GM04503 (cell line): ENCODE measurements around the gene COPS7A.

Source experiments
- DNase-seq: peaks from one replicate; pipeline ENCODE4 v3.0.0-alpha.2; 2012; ENCODE audit warnings: low read depth

Gene COPS7A

GRCh38 chr12:6751767-6752166 lies 27.9 kb downstream of the COPS7A start:
- DNase-seq, result no peak

GRCh38 chr12:6752167-6752920 lies 28.5 kb downstream of the COPS7A start:
- DNase-seq, result no peak

GRCh38 chr12:6752921-6753771 lies 29.3 kb downstream of the COPS7A start, which contains the start of gene MLF2:
MLF2 (minus strand) TSS chr12:6753141; CDS start chr12:6752334, 807 bp downstream.
- peak; percentile 93 for DNase-seq

GRCh38 chr12:6753772-6754356 lies 30.0 kb downstream of the COPS7A start:
- DNase-seq, result no peak

GRCh38 chr12:6754411-6754810 lies 30.6 kb downstream of the COPS7A start:
- no peak for DNase-seq

- DNase-seq, result no peak
These were observed 33.3 kb downstream of the COPS7A start for GRCh38 chr12:6757028-6757690.

GRCh38 chr12:6758506-6759095 lies 34.8 kb downstream of the COPS7A start:
- DNase-seq, result no peak

- DNase-seq, result no peak
These were observed 35.9 kb downstream of the COPS7A start for GRCh38 chr12:6759741-6760140.

- no peak for DNase-seq
These were observed 39.5 kb downstream of the COPS7A start for GRCh38 chr12:6763380-6763779.

GRCh38 chr12:6764011-6764828 lies 40.4 kb downstream of the COPS7A start:
- DNase-seq, result peak; percentile 99

GRCh38 chr12:6765048-6765633 lies 41.3 kb downstream of the COPS7A start:
- no peak for DNase-seq

- DNase-seq, result peak; percentile 57
These were observed 42.1 kb downstream of the COPS7A start, which contains the start of gene PTMS for GRCh38 chr12:6765634-6766581. PTMS (plus strand) TSS chr12:6766363; CDS start chr12:6766706, 343 bp downstream.

GRCh38 chr12:6766651-6767349 lies 43.0 kb downstream of the COPS7A start:
- no peak for DNase-seq

- no peak for DNase-seq
These were observed 43.8 kb downstream of the COPS7A start for GRCh38 chr12:6767353-6768319.

GRCh38 chr12:6768437-6768914 lies 44.6 kb downstream of the COPS7A start:
- no peak for DNase-seq

- DNase-seq, result no peak
These were observed 45.1 kb downstream of the COPS7A start for GRCh38 chr12:6768990-6769389.

- no peak for DNase-seq
These were observed 45.8 kb downstream of the COPS7A start for GRCh38 chr12:6769666-6770065.
